SK-N-SH (cell line): ENCODE data around the gene MGRN1. TPM values are rescaled to one million over a fixed set of nuclear protein-coding genes. Genes with fewer than 3 reads are reported as not detected.

Experiments used
- CTCF ChIA-PET: fragments of 300-600, 350-600 bp; formaldehyde crosslinking; extraction: SDS; loops from one replicate; lab custom pipeline; 2021; lab: Yijun Ruan, JAX
- POLR2A ChIA-PET: fragments of 350-600 bp; sonication (Branson Sonifier 250); formaldehyde crosslinking; extraction: SDS; loops from one replicate; lab custom pipeline; 2020; ENCODE audit warnings: antibody characterized with exemption, inconsistent platforms; lab: Yijun Ruan, JAX
- DNase-seq: peaks from one replicate; pipeline ENCODE4 v3.0.0; 2012
- H2AFZ ChIP-seq: fragments of 200-600 bp; sonication (generic); 2 replicates; pipeline ENCODE4 v1.8.1; 2016; ENCODE audit warnings: antibody characterized with exemption, mild to moderate bottlenecking, low read depth
- H3F3A ChIP-seq: fragments of 200-600 bp; sonication (generic); replicated peaks from 2 replicates; pipeline ENCODE3; 2016; ENCODE audit warnings: antibody characterized with exemption, mild to moderate bottlenecking; ENCODE audit not compliant: insufficient read depth
- H3K27ac ChIP-seq, 2 experiments: fragments of 200-500 bp in 1 of 2; fragments of 200-600 bp in 1 of 2; sonication (Bioruptor generic) in 1 of 2; sonication (generic), shearing (Covaris generic) in 1 of 2; 2 replicates each; pipeline versions ENCODE4 v1.5.1 to v1.6.1; 2014 to 2016; ENCODE audit warnings: low read depth in 2 of 2, inconsistent platforms in 1 of 2, low read length in 1 of 2, mild to moderate bottlenecking in 1 of 2, mixed read lengths in 1 of 2
- H3K27me3 ChIP-seq: fragments of 200-600 bp; sonication (generic), shearing (Covaris generic); 2 replicates; pipeline ENCODE4 v1.6.1; 2016; ENCODE audit warnings: mixed run types; ENCODE audit not compliant: insufficient read depth
- H3K36me3 ChIP-seq, 2 experiments: fragments of 200-500 bp in 1 of 2; fragments of 200-600 bp in 1 of 2; sonication (Bioruptor generic) in 1 of 2; sonication (generic) in 1 of 2; replicated peaks in 1 of 2; 2 replicates each; pipeline versions ENCODE3 to v1.5.1; 2014 to 2016; ENCODE audit warnings: low read length in 1 of 2, mild to moderate bottlenecking in 1 of 2; ENCODE audit not compliant: insufficient read depth in 2 of 2, control insufficient read depth in 1 of 2
- H3K4me1 ChIP-seq, 2 experiments: fragments of 200-500 bp in 1 of 2; fragments of 200-600 bp in 1 of 2; sonication (Bioruptor generic) in 1 of 2; sonication (generic), shearing (Covaris generic) in 1 of 2; 2 replicates each; pipeline versions ENCODE4 v1.5.1 to v1.6.1; 2014 to 2016; ENCODE audit warnings: low read depth in 1 of 2, low read length in 1 of 2, mixed run types in 1 of 2; ENCODE audit not compliant: insufficient read depth in 2 of 2, control insufficient read depth in 1 of 2
- H3K4me2 ChIP-seq: fragments of 200-600 bp; sonication (generic), shearing (Covaris generic); 2 replicates; pipeline ENCODE4 v1.6.1; 2017; ENCODE audit warnings: mixed run types
- H3K4me3 ChIP-seq, 2 experiments: fragments of 200-500 bp in 1 of 2; fragments of 200-600 bp in 1 of 2; sonication (Bioruptor generic) in 1 of 2; sonication (generic), shearing (Covaris generic) in 1 of 2; 2 replicates each; pipeline versions ENCODE4 v1.5.1 to v1.8.1; 2014 to 2016; ENCODE audit warnings: low read depth in 2 of 2, inconsistent platforms in 1 of 2, low read length in 1 of 2, mild to moderate bottlenecking in 1 of 2, mixed read lengths in 1 of 2, moderate library complexity in 1 of 2
- H3K79me2 ChIP-seq: fragments of 200-600 bp; sonication (generic); 2 replicates; pipeline ENCODE4 v1.8.1; 2017; ENCODE audit warnings: mild to moderate bottlenecking; ENCODE audit not compliant: insufficient read depth
- H3K9ac ChIP-seq: fragments of 200-600 bp; sonication (generic); 2 replicates; pipeline ENCODE4 v1.6.1; 2017; ENCODE audit warnings: mixed run types
- H3K9me2 ChIP-seq: fragments of 200-600 bp; sonication (generic); 2 replicates; pipeline ENCODE4 v1.6.1; 2017; ENCODE audit warnings: mixed run types
- H3K9me3 ChIP-seq: fragments of 200-600 bp; sonication (generic); 2 replicates; pipeline ENCODE4 v1.6.1; 2017; ENCODE audit warnings: mixed run types, mild to moderate bottlenecking, moderate library complexity
- H4K20me1 ChIP-seq: fragments of 200-600 bp; sonication (generic); 2 replicates; pipeline ENCODE4 v1.6.1; 2017; ENCODE audit warnings: mild to moderate bottlenecking, mixed run types; ENCODE audit not compliant: insufficient read depth
- EZH2phosphoT487 ChIP-seq: fragments of 200-600 bp; sonication (generic); IDR thresholded peaks from 2 replicates; pipeline ENCODE4 v1.6.1; 2017; ENCODE audit warnings: low read depth, mixed run types, mild to moderate bottlenecking, antibody characterized with exemption, moderate library complexity, borderline replicate concordance
- GABPA ChIP-seq: IDR thresholded peaks from 2 replicates; pipeline ENCODE4 v1.4.0; 2012; ENCODE audit warnings: low read depth, mild to moderate bottlenecking
- JUND ChIP-seq: IDR thresholded peaks from 2 replicates; pipeline ENCODE4 v1.4.0; 2012
- MAX ChIP-seq: IDR thresholded peaks from 2 replicates; pipeline ENCODE4 v1.4.0; 2012; ENCODE audit warnings: low read depth
- RFX5 ChIP-seq: IDR thresholded peaks from 2 replicates; pipeline ENCODE4 v1.6.1; 2012; ENCODE audit warnings: mild to moderate bottlenecking, improper control_type of control experiment, low read length
- SMC3 ChIP-seq: IDR thresholded peaks from 2 replicates; pipeline ENCODE4 v1.6.1; 2012; ENCODE audit warnings: low read depth, low read length, improper control_type of control experiment
- TCF12 ChIP-seq: IDR thresholded peaks from 2 replicates; pipeline ENCODE4 v1.4.0; 2012
- USF2 ChIP-seq: fragments of 150-350 bp; IDR thresholded peaks from 2 replicates; pipeline ENCODE4 v1.6.1; 2017; ENCODE audit warnings: antibody characterized with exemption, low read length, low read depth, borderline replicate concordance
- WGBS: methylation state at CpG from one replicate; pipeline ENCODE4 v1.1.6; 2017; ENCODE audit warnings: low lambda C conversion rate; 5-methylcytosine and 5-hydroxymethylcytosine counted together
- polyA plus RNA-seq, 3 experiments: library from polyadenylated mRNA; depleted of rRNA; stranded (reverse); fragments of >200 nt; gene quantifications; 2 replicates each; pipeline ENCODE4 v1.2.3, GENCODE V29; 2012

The MGRN1 gene
- polyA plus RNA-seq, 1 of the 3 experiments (the other 2 are of a cell fraction) = 13.3 TPM

- POLR2A ChIA-PET = interaction anchor here (0.7 kb wide), 1 partner anchor 305 kb away, joined by 3 read pairs; no protein-coding TSS in a partner anchor
Observed at GRCh38 chr16:4684763-4685162, 60.1 kb downstream of the MGRN1 start.

GRCh38 chr16:4685292-4685691 lies 60.7 kb downstream of the MGRN1 start:
- Histone ChIP-seq H4K20me1 (no peaks in the 10 kb centered on the region), H3K4me1 (no peaks in the 10 kb centered on the region), H3K79me2 (no peaks in the 10 kb centered on the region), H2AFZ (no peak overlapping the region), H3K9ac (no peak overlapping the region), H3K27ac (no peak overlapping the region), H3K36me3 (peaks cover 0 to 55% of the 10 kb centered on the region in 2 experiments), H3K4me3 (no peak overlapping the region), H3F3A (no peaks in the 10 kb centered on the region), H3K27me3 (no peaks in the 10 kb centered on the region), H3K4me2 (no peak overlapping the region), H3K9me2 (no peaks in the 10 kb centered on the region), H3K9me3 (no peaks in the 10 kb centered on the region)
- DNase-seq = no peak
- no peak for TF ChIP-seq MAX
- no peak for TF ChIP-seq SMC3
- no peak for TF ChIP-seq RFX5
- 100% methylated on average over 1 of the region's 13 CpGs for WGBS
- POLR2A ChIA-PET = interaction anchor here (0.7 kb wide), 1 partner anchor 304 kb away, joined by 3 read pairs; no protein-coding TSS in a partner anchor
- CTCF ChIA-PET = no interaction called here

More at GRCh38 chr16:4684763-4685162, 60.1 kb downstream of the MGRN1 start:
- no peaks in the 10 kb centered on the region for H3K27me3 ChIP-seq
- H3F3A ChIP-seq = no peaks in the 10 kb centered on the region
- no peaks in the 10 kb centered on the region for H3K79me2 ChIP-seq
- peaks cover 0 to 60% of the 10 kb centered on the region in 2 experiments for H3K36me3 ChIP-seq
- WGBS = 92% methylated on average over 13 of the region's 13 CpGs
- no peaks in the 10 kb centered on the region for H3K4me1 ChIP-seq
- DNase-seq = no peak
- no peak overlapping the region for H3K27ac ChIP-seq
- H3K4me3 ChIP-seq = no peak overlapping the region
- no peak overlapping the region for H2AFZ ChIP-seq
- H3K9me2 ChIP-seq = no peaks in the 10 kb centered on the region
- H4K20me1 ChIP-seq = no peaks in the 10 kb centered on the region
- H3K4me2 ChIP-seq = no peak overlapping the region
- H3K9ac ChIP-seq = no peak overlapping the region
- CTCF ChIA-PET = no interaction called here
- TF ChIP-seq TCF12 (no peak), USF2 (no peak), JUND (no peak)
- no peaks in the 10 kb centered on the region for H3K9me3 ChIP-seq

GRCh38 chr16:4685776-4686496 lies 61.3 kb downstream of the MGRN1 start:
- H3K4me2 ChIP-seq = no peak overlapping the region
- H3K27me3 ChIP-seq = no peaks in the 10 kb centered on the region
- no peaks in the 10 kb centered on the region for H3K79me2 ChIP-seq
- ChIA-PET CTCF (no interaction called here), POLR2A (no interaction called here)
- H3K4me1 ChIP-seq = no peaks in the 10 kb centered on the region
- no peaks in the 10 kb centered on the region for H3F3A ChIP-seq
- H4K20me1 ChIP-seq = no peaks in the 10 kb centered on the region
- H3K9me3 ChIP-seq = no peaks in the 10 kb centered on the region
- DNase-seq = no peak
- H3K4me3 ChIP-seq = no peak overlapping the region
- peaks cover 0 to 55% of the 10 kb centered on the region in 2 experiments for H3K36me3 ChIP-seq
- 99% methylated on average over 28 of the region's 38 CpGs for WGBS
- no peak overlapping the region for H3K9ac ChIP-seq
- H3K27ac ChIP-seq = no peak overlapping the region
- TF ChIP-seq MAX (no peak), GABPA (no peak), EZH2phosphoT487 (no peak)
- H3K9me2 ChIP-seq = no peaks in the 10 kb centered on the region
- H2AFZ ChIP-seq = no peak overlapping the region
